ENCODE data around the gene ZC3H18.

DNA sequence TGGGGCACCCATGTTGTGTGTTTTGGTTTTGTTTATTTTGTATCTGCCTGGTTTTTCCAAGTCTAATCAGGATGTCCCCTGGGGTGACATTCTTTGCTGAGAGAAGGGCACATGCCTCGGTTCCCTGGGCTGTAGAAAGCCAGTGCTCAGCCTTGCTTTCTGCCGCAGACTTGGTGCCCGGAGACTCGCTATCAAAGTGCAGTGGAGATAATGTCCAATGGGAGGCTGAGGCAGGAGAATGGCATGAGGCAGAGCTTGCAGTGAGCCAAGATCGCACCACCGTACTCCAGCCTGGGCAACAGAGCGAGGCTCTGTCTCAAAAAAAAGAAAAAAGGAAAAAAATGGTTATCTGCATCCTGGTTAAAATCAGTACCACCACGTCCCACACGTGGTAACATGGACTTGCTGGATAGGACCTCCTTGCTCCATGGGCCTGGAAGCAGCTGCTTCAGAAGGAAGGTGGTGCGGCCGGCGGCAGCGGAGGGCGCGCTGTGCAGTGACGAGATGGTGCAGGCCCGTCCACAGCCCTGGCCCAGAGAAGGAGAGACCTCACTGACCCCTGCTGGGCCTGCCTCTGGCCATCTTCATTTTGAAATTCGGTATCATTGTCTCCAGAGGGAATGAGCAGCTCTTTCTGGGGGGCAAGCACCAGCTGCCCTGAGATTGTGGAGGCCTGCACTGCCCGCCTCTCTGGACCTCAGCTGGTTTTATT lies 48.9 kb downstream of the ZC3H18 start:
- TF ChIP-seq, protein P1, sequence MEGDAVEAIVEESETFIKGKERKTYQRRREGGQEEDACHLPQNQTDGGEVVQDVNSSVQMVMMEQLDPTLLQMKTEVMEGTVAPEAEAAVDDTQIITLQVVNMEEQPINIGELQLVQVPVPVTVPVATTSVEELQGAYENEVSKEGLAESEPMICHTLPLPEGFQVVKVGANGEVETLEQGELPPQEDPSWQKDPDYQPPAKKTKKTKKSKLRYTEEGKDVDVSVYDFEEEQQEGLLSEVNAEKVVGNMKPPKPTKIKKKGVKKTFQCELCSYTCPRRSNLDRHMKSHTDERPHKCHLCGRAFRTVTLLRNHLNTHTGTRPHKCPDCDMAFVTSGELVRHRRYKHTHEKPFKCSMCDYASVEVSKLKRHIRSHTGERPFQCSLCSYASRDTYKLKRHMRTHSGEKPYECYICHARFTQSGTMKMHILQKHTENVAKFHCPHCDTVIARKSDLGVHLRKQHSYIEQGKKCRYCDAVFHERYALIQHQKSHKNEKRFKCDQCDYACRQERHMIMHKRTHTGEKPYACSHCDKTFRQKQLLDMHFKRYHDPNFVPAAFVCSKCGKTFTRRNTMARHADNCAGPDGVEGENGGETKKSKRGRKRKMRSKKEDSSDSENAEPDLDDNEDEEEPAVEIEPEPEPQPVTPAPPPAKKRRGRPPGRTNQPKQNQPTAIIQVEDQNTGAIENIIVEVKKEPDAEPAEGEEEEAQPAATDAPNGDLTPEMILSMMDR (IDR thresholded peaks at IDR 0.05), result no peak
- no peak for TF ChIP-seq POLR2A (IDR thresholded peaks at IDR 0.05)

All from stomach (tissue), 4 donors.